Measurements from ENCODE around the gene LAPTM5. TPM values are rescaled to one million over a fixed set of nuclear protein-coding genes. Genes with fewer than 3 reads are reported as not detected.

LAPTM5 gene
- total RNA-seq, 1 experiment from 2014 or later, result 0.15 TPM

DNA sequence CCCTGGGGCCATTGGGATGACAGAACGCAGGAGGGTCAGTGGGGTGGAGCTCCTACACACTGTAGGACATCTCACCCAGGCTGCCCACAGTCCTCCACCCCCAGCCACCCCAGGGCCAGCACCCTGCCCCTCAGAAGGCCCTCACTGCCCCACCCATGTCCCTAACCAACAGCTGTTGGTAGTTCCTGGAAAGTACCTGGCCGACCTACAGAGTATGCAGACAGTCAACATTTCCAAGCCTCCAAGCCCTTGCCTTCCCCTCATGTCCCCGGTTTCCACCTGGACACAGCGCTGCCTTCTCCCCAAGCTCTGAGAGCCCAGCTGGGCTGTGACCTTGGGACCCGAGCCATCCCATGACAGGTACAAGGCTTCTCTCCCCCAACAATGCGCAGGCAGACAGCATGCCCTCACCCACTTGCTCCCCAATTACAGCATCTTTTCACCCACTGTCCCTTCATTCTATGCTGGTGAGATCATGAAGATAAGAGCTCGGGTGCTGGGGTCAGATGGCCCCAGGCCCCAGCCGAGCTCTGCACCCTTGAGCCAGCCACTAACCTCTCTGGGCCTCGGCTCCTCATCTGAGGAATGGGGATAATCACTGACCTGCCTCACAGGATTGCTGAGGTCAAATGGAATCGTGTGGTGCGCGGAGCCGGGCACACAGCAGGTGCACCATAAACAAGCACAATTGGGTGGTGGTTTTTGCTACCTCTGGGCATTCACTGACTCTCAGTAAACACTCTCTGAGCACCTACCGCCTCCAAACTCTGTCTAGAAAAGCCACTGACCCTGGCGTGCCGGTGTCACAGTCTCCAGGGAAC is 11.2 kb downstream of the LAPTM5 start:
- Histone ChIP-seq H4K91ac (ENCODE audit: insufficient read length, low read depth, low read length) (no peak overlapping the region), H3K27ac (ENCODE audit: insufficient read length, low read depth, low read length) (no peak overlapping the region)

More for the DNA sequence above, 11.2 kb downstream of the LAPTM5 start:
- H3K4ac ChIP-seq (ENCODE audit: low read depth, low read length), result no peak overlapping the region
- H3K27me3 ChIP-seq (ENCODE audit: insufficient read depth, low read length), result no peaks in the 10 kb centered on the region
- Mint-ChIP-seq H3K4me3 (no peak overlapping the region), H3K4me1 (peaks cover 39 to 48% of the 10 kb centered on the region in 2 experiments), H3K9me3 (no peaks in the 10 kb centered on the region), H3K27me3 (ENCODE audit: low read depth) (peaks cover 3% of the 10 kb centered on the region; the same call in 1 of the 2 replicates), H3K27ac (0 out of 7 replicates have a peak overlapping the region, but pooled peaks of 1 of the 3 experiments have one; percentile 38), H3K36me3 (ENCODE audit: insufficient read depth in 1 of 3, low read depth in 3 of 3) (no peaks in the 10 kb centered on the region)
- H2BK12ac ChIP-seq (ENCODE audit: insufficient read length, low read depth, low read length), result no peak overlapping the region
- no CpG with 5 or more reads among the region's 16 CpGs for WGBS (ENCODE audit: extremely low coverage, insufficient read length, low lambda C conversion rate)
- no peak overlapping the region for H3K18ac ChIP-seq (ENCODE audit: insufficient read length, low read depth, low read length)
- H3K9me3 ChIP-seq (ENCODE audit: control insufficient read depth, low read depth, low read length), result no peaks in the 10 kb centered on the region
- no peak overlapping the region for H3K4me2 ChIP-seq (ENCODE audit: insufficient read depth, insufficient read length, low read length)
- no peaks in the 10 kb centered on the region for H4K20me1 ChIP-seq (ENCODE audit: control insufficient read depth, insufficient read depth, insufficient read length)
- H3K23me2 ChIP-seq (ENCODE audit: insufficient read length, low read depth, low read length, poor library complexity, severe bottlenecking), result no peaks in the 10 kb centered on the region
- H2BK120ac ChIP-seq (ENCODE audit: low read depth, low read length, poor library complexity, severe bottlenecking), result no peak overlapping the region
- no peak overlapping the region for H4K5ac ChIP-seq (ENCODE audit: insufficient read length, low read depth, low read length)
- no peak for TF ChIP-seq CTCF (conservative IDR thresholded peaks at IDR 0.05)
- no peak overlapping the region for H2BK5ac ChIP-seq (ENCODE audit: insufficient read length, low read length)
- no peak for DNase-seq
- H2BK15ac ChIP-seq (ENCODE audit: low read depth, low read length), result no peak overlapping the region
- peaks cover 3% of the 10 kb centered on the region; the same call in 1 of the 2 replicates for H3K4me1 ChIP-seq (ENCODE audit: insufficient read depth, low read length)
- no peak overlapping the region for H2AFZ ChIP-seq (ENCODE audit: low read length)
- no peak overlapping the region for H3K23ac ChIP-seq (ENCODE audit: insufficient read length, low read depth, low read length)
- no peaks in the 10 kb centered on the region for H3K79me2 ChIP-seq (ENCODE audit: insufficient read depth, low read length)
- H3K79me1 ChIP-seq (ENCODE audit: insufficient read depth, low read depth, low read length, poor library complexity, severe bottlenecking), result no peaks in the 10 kb centered on the region
- H3K9ac ChIP-seq (ENCODE audit: extremely low read depth, insufficient read length, low read length), result no peak overlapping the region
- H3K56ac ChIP-seq (ENCODE audit: insufficient read length, low read depth, low read length), result no peak overlapping the region
- H2BK20ac ChIP-seq (ENCODE audit: low read depth, low read length, poor library complexity, severe bottlenecking), result no peak overlapping the region
- H4K8ac ChIP-seq (replicated peaks; ENCODE audit: insufficient read length, low read depth, low read length), result no peak overlapping the region
- H3K14ac ChIP-seq (ENCODE audit: insufficient read depth, low read length), result no peak overlapping the region
- H3T11ph ChIP-seq (ENCODE audit: low read length), result no peak overlapping the region
- no peak overlapping the region for H2AK5ac ChIP-seq (ENCODE audit: insufficient read length, low read length)
